Measurements from ENCODE around the gene COL13A1.

COL13A1 gene

DNA sequence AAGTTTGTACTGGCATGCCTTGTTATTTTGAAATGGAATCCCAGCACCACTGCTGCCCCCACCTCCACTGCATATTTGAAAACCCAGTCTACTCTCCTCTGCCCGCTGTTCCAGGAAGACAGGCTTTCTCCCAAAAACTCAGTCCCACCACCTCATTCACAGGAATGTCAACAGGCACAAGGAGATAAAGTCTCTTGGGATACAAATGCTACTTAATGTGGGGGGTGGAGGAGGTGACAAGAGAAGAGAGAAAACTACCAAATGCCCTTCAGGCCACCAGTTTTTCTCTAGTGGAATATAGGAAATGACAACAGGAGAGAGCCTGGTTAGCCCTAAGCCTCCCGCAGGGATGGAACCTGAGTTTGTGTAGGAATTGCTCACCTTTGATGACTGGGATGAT is 1.0 kb upstream of the COL13A1 start:
- peak overlapping the region in 7 of 11 experiments; percentile 92 to 100 (median 96); a peak in 4 of 22 replicates for H3K4me2 ChIP-seq

DNA sequence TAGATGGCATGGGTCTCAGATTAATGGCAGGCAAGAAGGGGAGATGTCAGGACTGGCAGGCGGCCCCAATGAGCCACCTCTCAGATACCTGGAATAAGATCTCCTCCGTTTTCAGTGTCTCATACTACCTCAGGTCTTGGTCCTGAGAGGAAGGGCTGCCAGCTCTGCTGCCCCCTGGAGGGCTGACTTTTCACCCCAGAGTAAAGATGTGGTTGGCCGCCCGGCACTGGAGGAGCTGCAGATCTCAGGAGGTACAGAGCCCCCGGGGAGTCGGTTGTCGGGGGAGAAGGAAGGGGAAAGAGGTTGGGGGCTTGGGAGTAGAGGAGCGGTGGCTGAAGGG is 642 bp upstream of the COL13A1 start:
- Histone ChIP-seq H4K20me1 (peaks cover 0 to 42% (median 16%) of the 10 kb centered on the region in 11 experiments; a peak in 15 of 22 replicates), H3K4me1 (peaks cover 4 to 26% (median 21%) of the 10 kb centered on the region in 10 experiments; a peak in 19 of 20 replicates), H3K27ac (no peak overlapping the region), H3K4me2 (peak overlapping the region; percentile 92 to 100 (median 97)), H3K27me3 (peaks cover 41 to 58% (median 51%) of the 10 kb centered on the region in 11 experiments), H3K9me3 (replicated peaks in 1 of 11) (peaks cover 1 to 8% (median 4%) of the 10 kb centered on the region in 11 experiments; a peak in 21 of 22 replicates), H3K4me3 (peak overlapping the region; percentile 52 to 71 (median 60); a peak in 19 of 20 replicates), H3K36me3 (no peaks in the 10 kb centered on the region), H3K9ac (peak overlapping the region in 2 of 11 experiments; percentile 17 to 47; a peak in 1 of 22 replicates)
- TF ChIP-seq Cebpa-rat (IDR thresholded peaks at IDR 0.05): no peak

More for the DNA sequence above, 1.0 kb upstream of the COL13A1 start:
- Histone ChIP-seq H3K9me3 (replicated peaks in 1 of 11) (peaks cover 5 to 12% (median 8%) of the 10 kb centered on the region in 11 experiments), H3K36me3 (no peaks in the 10 kb centered on the region), H3K4me1 (peaks cover 4 to 26% (median 21%) of the 10 kb centered on the region in 10 experiments; a peak in 19 of 20 replicates), H4K20me1 (peaks cover 0 to 42% (median 16%) of the 10 kb centered on the region in 11 experiments; a peak in 15 of 22 replicates), H3K27me3 (peaks cover 41 to 58% (median 51%) of the 10 kb centered on the region in 11 experiments), H3K4me3 (no peak overlapping the region), H3K27ac (no peak overlapping the region), H3K9ac (no peak overlapping the region)
- TF ChIP-seq Cebpa-rat (IDR thresholded peaks at IDR 0.05): no peak

DNA sequence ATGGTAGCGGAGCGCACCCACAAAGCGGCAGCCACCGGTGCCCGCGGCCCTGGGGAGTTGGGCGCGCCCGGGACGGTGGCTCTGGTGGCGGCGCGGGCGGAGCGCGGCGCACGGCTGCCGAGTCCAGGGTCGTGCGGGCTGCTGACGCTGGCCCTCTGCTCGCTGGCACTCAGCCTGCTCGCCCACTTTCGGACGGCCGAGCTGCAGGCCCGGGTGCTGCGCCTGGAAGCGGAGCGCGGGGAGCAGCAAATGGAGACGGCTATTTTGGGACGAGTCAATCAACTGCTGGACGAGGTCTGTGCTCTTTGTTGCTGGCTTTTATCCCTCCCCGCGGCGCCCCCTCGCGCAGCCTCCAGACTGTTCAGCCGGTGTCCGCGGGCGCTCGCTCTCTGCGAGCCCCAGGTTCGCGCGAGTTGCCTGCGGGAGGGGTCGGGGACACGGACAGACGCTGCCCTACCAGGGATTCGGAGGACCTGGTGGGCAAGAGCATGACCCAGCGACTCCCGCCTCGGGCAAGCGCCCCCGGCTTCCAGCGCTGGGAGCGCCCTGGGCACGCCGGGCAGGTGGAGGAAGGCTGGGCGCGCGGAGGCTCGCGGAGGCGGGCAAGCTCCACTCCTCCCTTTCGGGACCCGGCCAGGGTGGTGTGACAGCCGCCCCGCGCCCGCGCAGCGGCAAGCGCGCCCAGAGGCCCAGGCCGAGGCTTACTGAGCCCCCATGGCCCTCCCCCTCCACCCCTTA is 887 bp downstream of the COL13A1 start:
- Histone ChIP-seq H4K20me1 (peaks cover 0 to 42% (median 16%) of the 10 kb centered on the region in 11 experiments; a peak in 15 of 22 replicates), H3K9ac (peak overlapping the region in 10 of 11 experiments; percentile 7 to 66 (median 48); a peak in 17 of 22 replicates), H3K9me3 (replicated peaks in 1 of 11) (no peaks in the 10 kb centered on the region), H3K4me3 (peak overlapping the region; percentile 52 to 71 (median 60)), H3K36me3 (no peaks in the 10 kb centered on the region), H3K27me3 (peaks cover 41 to 58% (median 51%) of the 10 kb centered on the region in 11 experiments), H3K4me1 (peaks cover 4 to 26% (median 22%) of the 10 kb centered on the region in 10 experiments; a peak in 19 of 20 replicates), H3K4me2 (peak overlapping the region; percentile 92 to 100 (median 97)), H3K27ac (no peak overlapping the region)
- no peak for TF ChIP-seq Cebpa-rat (IDR thresholded peaks at IDR 0.05)

DNA sequence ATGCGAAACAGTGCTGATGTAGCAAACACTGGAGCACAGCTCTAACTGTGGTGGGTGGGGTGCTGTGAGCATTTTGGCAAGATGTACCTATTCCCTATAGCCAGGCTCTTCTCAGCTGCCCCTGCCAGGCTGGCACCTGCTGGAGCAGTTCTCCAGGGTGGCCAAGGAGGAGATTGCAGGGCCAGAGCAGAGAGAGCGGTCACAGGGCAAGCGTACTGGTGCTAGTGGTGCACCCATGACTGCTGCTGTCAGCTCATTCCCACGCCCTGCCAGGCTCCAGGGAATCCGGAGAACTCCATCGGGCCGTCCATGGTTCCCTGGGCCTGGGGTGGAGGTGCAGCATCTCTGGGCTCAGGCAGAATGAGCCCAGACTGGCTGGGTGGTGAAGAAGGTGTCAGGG is 2.1 kb downstream of the COL13A1 start:
- Histone ChIP-seq H3K27me3 (peaks cover 41 to 54% (median 50%) of the 10 kb centered on the region in 11 experiments), H3K4me2 (no peak overlapping the region)

DNA sequence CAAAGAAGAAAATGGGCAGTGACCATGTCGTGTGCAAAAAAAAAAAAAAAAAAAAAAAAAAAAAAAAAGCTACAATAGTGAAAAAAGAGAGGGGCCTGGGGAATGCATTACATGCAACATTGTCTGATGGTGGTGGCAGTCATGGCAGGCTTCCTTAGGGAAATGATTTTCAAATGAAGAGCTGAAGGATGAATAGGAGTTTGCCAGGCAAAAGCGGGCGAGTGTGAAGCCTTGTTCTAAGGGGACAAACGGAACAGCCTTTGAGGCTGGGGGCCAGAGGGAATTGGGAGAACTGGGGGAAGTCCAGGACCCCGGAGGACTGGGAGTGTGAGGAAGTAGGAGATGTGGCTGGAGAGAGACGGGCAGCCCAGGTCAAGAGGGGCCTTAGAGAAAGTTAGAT is 3.1 kb downstream of the COL13A1 start:
- H3K9ac ChIP-seq: no peak overlapping the region
- H3K4me1 ChIP-seq: peaks cover 4 to 26% (median 23%) of the 10 kb centered on the region in 10 experiments; a peak in 19 of 20 replicates
- H3K4me3 ChIP-seq: no peak overlapping the region
- H3K27me3 ChIP-seq: peaks cover 41 to 51% (median 46%) of the 10 kb centered on the region in 11 experiments
- H3K27ac ChIP-seq: no peak overlapping the region
- H4K20me1 ChIP-seq: peaks cover 0 to 42% (median 16%) of the 10 kb centered on the region in 11 experiments; a peak in 15 of 22 replicates
- H3K4me2 ChIP-seq: no peak overlapping the region
- no peaks in the 10 kb centered on the region for H3K36me3 ChIP-seq
- no peaks in the 10 kb centered on the region for H3K9me3 ChIP-seq (replicated peaks in 1 of 11)
- TF ChIP-seq Cebpa-rat (IDR thresholded peaks at IDR 0.05): no peak

More for the DNA sequence above, 2.1 kb downstream of the COL13A1 start:
- TF ChIP-seq Cebpa-rat (IDR thresholded peaks at IDR 0.05): no peak
- Histone ChIP-seq H3K9me3 (replicated peaks in 1 of 11) (no peaks in the 10 kb centered on the region), H3K36me3 (no peaks in the 10 kb centered on the region), H3K4me3 (no peak overlapping the region), H3K9ac (no peak overlapping the region), H4K20me1 (peaks cover 0 to 42% (median 16%) of the 10 kb centered on the region in 11 experiments; a peak in 15 of 22 replicates), H3K4me1 (peaks cover 4 to 26% (median 23%) of the 10 kb centered on the region in 10 experiments; a peak in 19 of 20 replicates), H3K27ac (no peak overlapping the region)

DNA sequence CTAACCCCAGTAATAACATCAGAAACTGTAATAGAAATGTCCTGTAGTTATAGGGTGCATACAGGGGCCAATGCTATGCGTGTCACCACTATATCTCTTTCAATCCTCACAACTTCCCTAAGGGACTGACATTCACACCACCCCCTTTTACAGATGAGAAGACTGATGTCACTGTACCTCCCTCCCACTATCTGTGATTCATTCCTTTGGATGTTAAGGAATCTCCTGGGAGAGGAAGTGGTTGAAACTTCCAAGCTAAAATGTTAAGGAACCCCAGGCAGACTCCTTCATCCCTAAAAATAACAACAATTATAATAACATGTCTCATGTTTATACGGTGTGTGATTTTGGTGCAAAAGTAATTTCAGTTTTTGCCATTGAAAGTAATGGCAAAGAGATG is 5.4 kb downstream of the COL13A1 start:
- H4K20me1 ChIP-seq: peaks cover 0 to 25% (median 11%) of the 10 kb centered on the region in 11 experiments; a peak in 15 of 22 replicates

DNA sequence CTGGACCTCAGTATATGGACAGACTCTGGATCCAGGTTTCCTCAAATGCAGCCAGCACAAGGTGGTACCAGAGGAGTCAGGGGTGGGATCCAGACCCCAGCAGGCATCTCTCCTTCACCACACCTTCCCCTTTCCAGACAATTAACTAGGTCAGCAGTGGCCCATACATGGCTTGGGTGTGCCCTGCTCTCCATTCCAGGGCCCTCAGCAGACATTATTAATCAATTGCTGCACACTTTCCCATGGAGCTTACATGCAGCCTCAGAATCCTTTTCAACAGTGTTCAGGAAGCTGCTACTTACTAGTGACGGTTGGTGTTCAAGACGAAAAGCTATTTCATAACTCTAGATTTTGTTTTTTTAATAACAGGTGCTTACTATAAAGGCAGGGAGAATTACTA is 6.0 kb downstream of the COL13A1 start:
- Histone ChIP-seq H3K4me2 (no peak overlapping the region), H3K27me3 (peaks cover 17 to 25% (median 20%) of the 10 kb centered on the region in 11 experiments), H3K9me3 (replicated peaks in 1 of 11) (no peaks in the 10 kb centered on the region), H3K4me1 (peaks cover 5 to 12% (median 7%) of the 10 kb centered on the region in 10 experiments; a peak in 19 of 20 replicates), H3K27ac (no peak overlapping the region), H3K9ac (no peak overlapping the region), H3K4me3 (no peak overlapping the region), H3K36me3 (no peaks in the 10 kb centered on the region), H4K20me1 (peaks cover 0 to 19% (median 6%) of the 10 kb centered on the region in 11 experiments; a peak in 12 of 22 replicates)
- TF ChIP-seq Cebpa-rat (IDR thresholded peaks at IDR 0.05): no peak

More for the DNA sequence above, 5.4 kb downstream of the COL13A1 start:
- H3K4me3 ChIP-seq: no peak overlapping the region
- H3K36me3 ChIP-seq: no peaks in the 10 kb centered on the region
- H3K9me3 ChIP-seq (replicated peaks in 1 of 11): no peaks in the 10 kb centered on the region
- peaks cover 23 to 31% (median 26%) of the 10 kb centered on the region in 11 experiments for H3K27me3 ChIP-seq
- H3K9ac ChIP-seq: no peak overlapping the region
- H3K4me1 ChIP-seq: peaks cover 5 to 17% (median 11%) of the 10 kb centered on the region in 10 experiments; a peak in 19 of 20 replicates
- no peak for TF ChIP-seq Cebpa-rat (IDR thresholded peaks at IDR 0.05)
- no peak overlapping the region for H3K4me2 ChIP-seq
- no peak overlapping the region for H3K27ac ChIP-seq

DNA sequence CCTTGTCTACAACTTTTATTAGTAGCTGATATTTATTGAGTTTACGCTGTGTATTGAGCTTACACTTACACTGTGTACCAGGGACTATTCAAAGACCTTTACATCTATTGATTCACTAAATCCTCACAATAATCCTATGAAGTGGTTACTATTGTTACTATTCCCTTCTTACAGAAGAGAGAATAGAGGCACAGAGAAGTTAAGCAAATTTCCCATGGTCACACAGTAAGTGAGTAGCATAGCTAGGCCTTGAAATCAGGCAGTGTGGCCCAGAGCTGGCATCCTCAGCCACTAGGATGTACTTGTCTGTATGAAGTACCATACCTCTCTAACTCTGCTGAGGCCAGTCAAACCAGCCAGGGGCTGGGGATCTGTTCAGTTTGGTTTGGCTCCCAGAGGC is 7.6 kb downstream of the COL13A1 start:
- Histone ChIP-seq H4K20me1 (peaks cover 0 to 4% (median 0%) of the 10 kb centered on the region in 11 experiments; a peak in 1 of 22 replicates), H3K27me3 (peaks cover under 1 to 9% (median 4%) of the 10 kb centered on the region in 11 experiments; a peak in 18 of 22 replicates), H3K4me3 (no peak overlapping the region), H3K4me1 (peaks cover 0 to 10% (median 7%) of the 10 kb centered on the region in 10 experiments; a peak in 9 of 20 replicates), H3K27ac (no peak overlapping the region), H3K9me3 (replicated peaks in 1 of 11) (no peaks in the 10 kb centered on the region), H3K4me2 (no peak overlapping the region), H3K9ac (no peak overlapping the region), H3K36me3 (no peaks in the 10 kb centered on the region)
- no peak for TF ChIP-seq Cebpa-rat (IDR thresholded peaks at IDR 0.05)

DNA sequence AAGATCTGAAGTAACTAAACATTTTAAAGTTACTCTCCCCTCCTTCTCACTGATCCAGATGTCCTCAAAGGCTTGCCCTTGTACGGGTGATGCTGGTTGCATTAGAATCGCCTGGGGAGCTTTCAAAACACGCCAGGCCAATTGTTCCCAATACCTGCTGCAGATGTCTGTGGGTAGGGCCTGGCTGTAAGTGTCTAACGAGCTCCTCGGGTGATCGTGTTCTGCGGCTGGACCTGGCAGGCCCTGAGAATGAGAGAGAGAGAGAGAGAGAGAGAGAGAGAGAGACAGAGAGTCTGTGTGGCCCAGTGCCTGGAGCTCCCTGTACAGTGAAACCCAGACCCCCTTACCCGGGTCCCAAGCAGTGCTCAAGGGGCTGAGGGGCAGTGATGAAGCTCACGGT is 8.4 kb downstream of the COL13A1 start:
- H3K27me3 ChIP-seq: peaks cover 0 to 3% (median 0%) of the 10 kb centered on the region in 11 experiments; a peak in 3 of 22 replicates
- no peaks in the 10 kb centered on the region for H3K36me3 ChIP-seq
- no peak overlapping the region for H3K4me2 ChIP-seq
- H4K20me1 ChIP-seq: peaks cover 0 to 4% (median 0%) of the 10 kb centered on the region in 11 experiments; a peak in 1 of 22 replicates
- no peak overlapping the region for H3K9ac ChIP-seq
- H3K27ac ChIP-seq: no peak overlapping the region
- H3K9me3 ChIP-seq (replicated peaks in 1 of 11): no peaks in the 10 kb centered on the region
- no peak for TF ChIP-seq Cebpa-rat (IDR thresholded peaks at IDR 0.05)
- H3K4me1 ChIP-seq: peaks cover 0 to 13% (median 8%) of the 10 kb centered on the region in 10 experiments; a peak in 13 of 20 replicates
- no peak overlapping the region for H3K4me3 ChIP-seq
